ENCODE measurements around the gene LRRIQ1.
"Not testable (repeated sequence)": the region's sequence is repeated elsewhere in the genome, so short reads cannot be mapped to it uniquely, and the experiment has no call there.

The LRRIQ1 gene

GRCh38 chr12:85065837-85066482 is 29.8 kb downstream of the LRRIQ1 start:
- DNase-seq, result no peak

GRCh38 chr12:85072826-85073225 is 36.7 kb downstream of the LRRIQ1 start:
- no peak for DNase-seq

GRCh38 chr12:85076688-85077430 is 40.7 kb downstream of the LRRIQ1 start:
- DNase-seq, result peak; percentile 66

- no peak for DNase-seq
Observed at GRCh38 chr12:85085066-85085465, 48.9 kb downstream of the LRRIQ1 start.

- DNase-seq, result no peak
Observed at GRCh38 chr12:85089792-85090191, 53.6 kb downstream of the LRRIQ1 start.

- DNase-seq, result no peak
Observed at GRCh38 chr12:85092814-85093370, 56.7 kb downstream of the LRRIQ1 start.

GRCh38 chr12:85095501-85095900 is 59.4 kb downstream of the LRRIQ1 start:
- DNase-seq, result no peak

- DNase-seq, result no peak
Observed at GRCh38 chr12:85130646-85131045, 94.5 kb downstream of the LRRIQ1 start.

GRCh38 chr12:85138833-85139232 is 102.7 kb downstream of the LRRIQ1 start:
- DNase-seq, result no peak

GRCh38 chr12:85147331-85147730 is 111.2 kb downstream of the LRRIQ1 start:
- no peak for DNase-seq

- no peak for DNase-seq
Observed at GRCh38 chr12:85152311-85152729, 116.2 kb downstream of the LRRIQ1 start.

GRCh38 chr12:85155791-85156190 is 119.6 kb downstream of the LRRIQ1 start:
- DNase-seq, result peak; percentile 5

GRCh38 chr12:85156569-85156968 is 120.4 kb downstream of the LRRIQ1 start:
- no peak for DNase-seq

GRCh38 chr12:85157035-85157603 is 121.0 kb downstream of the LRRIQ1 start:
- no peak for DNase-seq

- no peak for DNase-seq
Observed at GRCh38 chr12:85163752-85164321, 127.7 kb downstream of the LRRIQ1 start.

- DNase-seq, result no peak
Observed at GRCh38 chr12:85179680-85180270, 143.6 kb downstream of the LRRIQ1 start.

GRCh38 chr12:85182699-85183098 is 146.5 kb downstream of the LRRIQ1 start:
- no peak for DNase-seq

- no peak for DNase-seq
Observed at GRCh38 chr12:85183855-85184254, 147.7 kb downstream of the LRRIQ1 start.

GRCh38 chr12:85186236-85186635 is 150.1 kb downstream of the LRRIQ1 start:
- DNase-seq, result no peak

GRCh38 chr12:85188619-85189018 is 152.5 kb downstream of the LRRIQ1 start:
- no peak for DNase-seq

GRCh38 chr12:85190728-85191127 is 154.6 kb downstream of the LRRIQ1 start:
- no peak for DNase-seq

GRCh38 chr12:85203809-85204208 is 167.7 kb downstream of the LRRIQ1 start:
- DNase-seq, result not testable (repeated sequence)

- no peak for DNase-seq
Observed at GRCh38 chr12:85206543-85206942, 170.4 kb downstream of the LRRIQ1 start.
